Measurements from ENCODE around the gene MYO1D.
A peak's percentile ranks its signal among the peaks of the same experiment; 100 is the strongest.

Gene MYO1D

GRCh38 chr17:32773856-32774694, 102.8 kb downstream of the MYO1D start:
- H3K4me3 ChIP-seq (ENCODE audit: low read depth, low read length): no peak overlapping the region
- DNase-seq (ENCODE audit: low read depth): no peak
- no peak for TF ChIP-seq CTCF (IDR thresholded peaks at IDR 0.05; ENCODE audit: control insufficient read depth, extremely low read depth, insufficient read depth)

- DNase-seq (ENCODE audit: low read depth): no peak
- no peak overlapping the region for H3K4me3 ChIP-seq (ENCODE audit: low read depth, low read length)
- no peak for TF ChIP-seq CTCF (IDR thresholded peaks at IDR 0.05; ENCODE audit: control insufficient read depth, extremely low read depth, insufficient read depth)
These were observed 104.4 kb downstream of the MYO1D start for GRCh38 chr17:32772453-32773025.

- no peak for TF ChIP-seq CTCF (IDR thresholded peaks at IDR 0.05; ENCODE audit: control insufficient read depth, extremely low read depth, insufficient read depth)
- H3K4me3 ChIP-seq (ENCODE audit: low read depth, low read length): no peak overlapping the region
- DNase-seq (ENCODE audit: low read depth): no peak
These were observed 105.5 kb downstream of the MYO1D start for GRCh38 chr17:32771396-32771795.

GRCh38 chr17:32769846-32770245, 107.1 kb downstream of the MYO1D start:
- DNase-seq (ENCODE audit: low read depth): peak; percentile 28
- H3K4me3 ChIP-seq (ENCODE audit: low read depth, low read length): no peak overlapping the region
- peak; percentile 47; the same call in 1 of the 2 replicates for TF ChIP-seq CTCF (IDR thresholded peaks at IDR 0.05; ENCODE audit: control insufficient read depth, extremely low read depth, insufficient read depth)

GRCh38 chr17:32763855-32764439, 113.0 kb downstream of the MYO1D start:
- peak; percentile 61 for DNase-seq (ENCODE audit: low read depth)
- TF ChIP-seq CTCF (IDR thresholded peaks at IDR 0.05; ENCODE audit: control insufficient read depth, extremely low read depth, insufficient read depth): no peak
- no peak overlapping the region for H3K4me3 ChIP-seq (ENCODE audit: low read depth, low read length)

- DNase-seq (ENCODE audit: low read depth): no peak
- no peak for TF ChIP-seq CTCF (IDR thresholded peaks at IDR 0.05; ENCODE audit: control insufficient read depth, extremely low read depth, insufficient read depth)
- H3K4me3 ChIP-seq (ENCODE audit: low read depth, low read length): no peak overlapping the region
These were observed 117.4 kb downstream of the MYO1D start for GRCh38 chr17:32759476-32759875.
